ENCODE data around the gene HCN1. TPM values are rescaled to one million over a fixed set of nuclear protein-coding genes. Genes with fewer than 3 reads are reported as not detected.

The HCN1 gene
- total RNA-seq, 1 donor from 2014 or later: not detected

DNA sequence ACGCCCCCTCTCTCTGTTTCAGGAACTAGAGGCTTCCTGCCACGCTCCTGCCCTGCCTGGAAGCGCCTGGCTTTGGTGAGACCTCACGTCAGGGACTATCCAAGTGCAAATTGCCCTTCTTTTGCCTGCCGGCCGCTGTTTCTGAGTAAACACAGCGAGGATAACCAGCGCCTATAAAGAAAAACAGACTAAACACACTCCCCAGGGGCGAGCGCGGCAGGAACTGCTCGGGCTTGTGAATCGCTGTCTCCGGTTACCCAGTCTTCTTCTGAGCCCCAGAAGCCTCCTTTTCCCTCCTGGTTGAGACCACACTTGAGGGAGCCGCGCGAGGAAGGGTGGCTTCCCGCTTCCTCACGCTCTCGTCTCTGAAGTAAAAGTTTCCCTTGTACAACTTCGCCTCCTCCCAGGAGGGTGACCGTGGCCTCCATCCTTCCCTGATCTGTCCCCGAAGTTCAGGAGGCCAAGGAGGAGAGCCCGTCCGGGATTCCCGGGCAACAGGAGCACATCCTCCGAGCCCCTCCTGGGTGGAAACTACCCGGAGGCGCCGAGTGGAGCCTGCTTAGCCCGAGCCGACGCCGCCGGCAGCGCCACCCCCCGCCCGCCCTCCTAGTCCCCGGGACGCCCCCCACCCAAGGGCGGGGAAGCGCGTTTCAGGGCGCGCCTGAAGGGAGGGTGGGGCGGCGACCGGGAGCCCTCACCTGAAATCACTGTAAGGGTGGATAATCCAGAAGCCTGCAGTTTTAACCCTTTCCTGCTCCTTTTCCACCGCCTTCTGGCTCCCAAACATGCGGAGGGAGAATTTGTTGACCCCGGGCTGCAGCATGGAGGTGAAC lies 993 bp downstream of the HCN1 start:
- TF ChIP-seq, protein P1, sequence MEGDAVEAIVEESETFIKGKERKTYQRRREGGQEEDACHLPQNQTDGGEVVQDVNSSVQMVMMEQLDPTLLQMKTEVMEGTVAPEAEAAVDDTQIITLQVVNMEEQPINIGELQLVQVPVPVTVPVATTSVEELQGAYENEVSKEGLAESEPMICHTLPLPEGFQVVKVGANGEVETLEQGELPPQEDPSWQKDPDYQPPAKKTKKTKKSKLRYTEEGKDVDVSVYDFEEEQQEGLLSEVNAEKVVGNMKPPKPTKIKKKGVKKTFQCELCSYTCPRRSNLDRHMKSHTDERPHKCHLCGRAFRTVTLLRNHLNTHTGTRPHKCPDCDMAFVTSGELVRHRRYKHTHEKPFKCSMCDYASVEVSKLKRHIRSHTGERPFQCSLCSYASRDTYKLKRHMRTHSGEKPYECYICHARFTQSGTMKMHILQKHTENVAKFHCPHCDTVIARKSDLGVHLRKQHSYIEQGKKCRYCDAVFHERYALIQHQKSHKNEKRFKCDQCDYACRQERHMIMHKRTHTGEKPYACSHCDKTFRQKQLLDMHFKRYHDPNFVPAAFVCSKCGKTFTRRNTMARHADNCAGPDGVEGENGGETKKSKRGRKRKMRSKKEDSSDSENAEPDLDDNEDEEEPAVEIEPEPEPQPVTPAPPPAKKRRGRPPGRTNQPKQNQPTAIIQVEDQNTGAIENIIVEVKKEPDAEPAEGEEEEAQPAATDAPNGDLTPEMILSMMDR (IDR thresholded peaks at IDR 0.05; ENCODE audit: insufficient read depth, low read length, severe bottlenecking): no peak
- Histone ChIP-seq H3K36me3 (ENCODE audit: control insufficient read depth, insufficient read depth, low read length) (no peaks in the 10 kb centered on the region), H3K27me3 (ENCODE audit: control insufficient read depth, insufficient read depth, low read length) (peaks cover 6% of the 10 kb centered on the region), H3K4me3 (ENCODE audit: low read depth, low read length) (no peak overlapping the region)
- FAIRE-seq (no peak), DNase-seq (ENCODE audit: low read depth) (no peak)

DNA sequence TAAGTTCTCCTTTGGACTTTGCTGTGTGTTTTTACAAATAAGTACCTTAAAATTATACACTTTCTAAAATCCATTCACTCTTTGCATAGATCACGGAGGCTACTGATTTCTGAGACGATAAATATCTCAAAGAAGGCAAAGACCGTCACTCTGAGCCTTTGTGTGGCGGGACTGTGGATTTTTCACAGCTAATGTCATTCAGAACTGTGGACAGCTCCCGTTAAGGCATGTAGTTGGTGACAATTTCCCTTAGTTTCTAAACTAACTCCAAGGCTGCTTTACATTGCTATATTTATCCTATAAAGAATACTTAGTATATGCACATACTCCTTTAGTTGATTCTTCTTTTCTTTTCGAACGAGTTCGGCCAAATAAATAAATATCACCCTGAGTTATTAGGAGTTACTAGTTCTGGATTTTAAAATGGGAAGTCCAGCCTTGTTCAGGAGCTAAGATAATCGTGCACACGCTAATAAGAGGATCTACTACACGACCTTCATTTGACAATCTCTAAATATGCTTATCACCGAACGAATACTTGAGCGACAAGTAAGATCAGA lies 1.8 kb downstream of the HCN1 start:
- no peaks in the 10 kb centered on the region for H3K36me3 ChIP-seq (ENCODE audit: control insufficient read depth, insufficient read depth, low read length)
- FAIRE-seq (no peak), DNase-seq (ENCODE audit: low read depth) (no peak)
- H3K27me3 ChIP-seq (ENCODE audit: control insufficient read depth, insufficient read depth, low read length): peaks cover 6% of the 10 kb centered on the region
- no peak overlapping the region for H3K4me3 ChIP-seq (ENCODE audit: low read depth, low read length)
- TF ChIP-seq, protein P1 (IDR thresholded peaks at IDR 0.05; ENCODE audit: insufficient read depth, low read length, severe bottlenecking): no peak

DNA sequence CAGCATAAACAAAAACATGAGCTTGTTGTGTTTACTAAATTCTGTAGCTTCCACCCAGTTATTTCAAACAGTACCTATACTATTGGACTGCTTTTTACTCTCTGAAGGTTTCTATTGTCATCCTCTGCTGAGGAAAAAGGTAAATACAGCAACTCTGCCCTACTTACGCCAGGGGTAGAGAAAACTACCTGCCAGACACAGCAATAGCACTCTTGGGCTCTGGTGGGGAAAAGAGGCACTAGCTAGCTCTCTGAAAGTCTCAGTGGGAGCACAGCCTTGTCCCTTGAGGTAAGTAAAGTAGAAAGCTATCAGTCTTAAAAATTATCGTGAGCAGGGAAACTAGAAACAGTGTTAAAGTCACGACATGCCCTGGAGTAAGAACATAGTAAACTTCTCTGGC lies 3.7 kb downstream of the HCN1 start:
- TF ChIP-seq, protein P1 (IDR thresholded peaks at IDR 0.05; ENCODE audit: insufficient read depth, low read length, severe bottlenecking): no peak
- Histone ChIP-seq H3K36me3 (ENCODE audit: control insufficient read depth, insufficient read depth, low read length) (no peaks in the 10 kb centered on the region), H3K4me3 (ENCODE audit: low read depth, low read length) (no peak overlapping the region), H3K27me3 (ENCODE audit: control insufficient read depth, insufficient read depth, low read length) (peaks cover 6% of the 10 kb centered on the region)
- no peak for DNase-seq (ENCODE audit: low read depth)
- no peak for FAIRE-seq

DNA sequence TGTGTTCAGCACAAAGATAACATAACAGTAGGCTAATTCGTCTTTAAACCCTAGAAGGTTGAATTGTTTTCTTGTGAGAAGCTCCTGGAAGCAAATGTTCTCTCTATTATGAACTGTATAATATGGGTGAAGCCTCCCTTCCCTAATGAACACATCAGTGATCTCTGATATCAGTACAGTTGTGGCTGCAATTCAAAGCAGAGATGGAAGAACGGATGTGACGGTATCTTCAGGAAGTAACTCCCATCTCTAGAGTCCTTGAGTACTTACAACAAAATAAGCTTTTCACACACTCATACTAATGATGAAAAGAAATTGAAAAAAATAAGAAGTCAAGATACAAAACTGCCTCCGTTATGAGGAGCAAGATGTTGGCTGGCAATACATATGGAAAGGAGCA lies 4.5 kb downstream of the HCN1 start:
- FAIRE-seq: no peak
- no peak for DNase-seq (ENCODE audit: low read depth)
- Histone ChIP-seq H3K36me3 (ENCODE audit: control insufficient read depth, insufficient read depth, low read length) (no peaks in the 10 kb centered on the region), H3K27me3 (ENCODE audit: control insufficient read depth, insufficient read depth, low read length) (peaks cover 6% of the 10 kb centered on the region), H3K4me3 (ENCODE audit: low read depth, low read length) (no peak overlapping the region)
- TF ChIP-seq, protein P1 (IDR thresholded peaks at IDR 0.05; ENCODE audit: insufficient read depth, low read length, severe bottlenecking): no peak

DNA sequence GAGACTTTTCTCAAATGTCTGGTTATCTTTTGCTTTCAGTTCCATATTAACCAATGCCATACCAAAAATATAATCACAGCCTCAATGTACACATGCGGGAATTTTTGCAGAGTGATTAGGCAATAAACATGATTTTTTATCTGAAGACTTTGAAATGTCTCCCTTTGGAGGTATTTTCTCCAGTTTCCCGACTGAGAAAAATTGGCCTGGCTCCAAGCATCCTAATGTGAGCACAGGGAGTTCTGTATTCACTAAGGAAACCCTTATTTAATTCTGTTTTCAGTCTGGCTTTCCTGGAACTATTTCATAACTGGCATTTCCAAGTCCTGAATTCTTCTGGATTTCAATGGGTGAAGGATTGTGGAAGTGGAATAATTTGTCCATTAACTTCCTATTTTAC lies 8.5 kb downstream of the HCN1 start:
- FAIRE-seq (no peak), DNase-seq (ENCODE audit: low read depth) (no peak)
- Histone ChIP-seq H3K4me3 (ENCODE audit: low read depth, low read length) (no peak overlapping the region), H3K27me3 (ENCODE audit: control insufficient read depth, insufficient read depth, low read length) (no peaks in the 10 kb centered on the region), H3K36me3 (ENCODE audit: control insufficient read depth, insufficient read depth, low read length) (no peaks in the 10 kb centered on the region)
- TF ChIP-seq, protein P1 (IDR thresholded peaks at IDR 0.05; ENCODE audit: insufficient read depth, low read length, severe bottlenecking): no peak
